BE2C (cell line): ENCODE data around the gene CALY.

Source experiments
- DNase-seq: peaks from one replicate; pipeline ENCODE4 v3.0.0-alpha.2; 2020
- H3K27me3 ChIP-seq: fragments of 250-450 bp; sonication (Bioruptor Pico); 2 replicates; pipeline ENCODE4 v1.5.1; 2020; ENCODE audit warnings: mild to moderate bottlenecking
- H3K36me3 ChIP-seq: fragments of 250-450 bp; sonication (Bioruptor Pico); 2 replicates; pipeline ENCODE4 v1.5.1; 2020; ENCODE audit warnings: mild to moderate bottlenecking
- H3K4me1 ChIP-seq: fragments of 250-450 bp; sonication (Bioruptor Pico); 2 replicates; pipeline ENCODE4 v1.5.1; 2020
- H3K4me3 ChIP-seq: 2 replicates; pipeline ENCODE4 v1.5.1; 2011; ENCODE audit warnings: low read depth, low read length
- H3K9me3 ChIP-seq: fragments of 250-450 bp; sonication (Bioruptor Pico); 2 replicates; pipeline ENCODE4 v1.5.1; 2020
- CTCF ChIP-seq: IDR thresholded peaks from 2 replicates; pipeline ENCODE4 v1.5.1; 2012; ENCODE audit warnings: mild to moderate bottlenecking, low read depth, low read length

Gene CALY

GRCh38 chr10:133282846-133283390, 53.8 kb downstream of the CALY start:
- peaks cover 18% of the 10 kb centered on the region for H3K36me3 ChIP-seq
- H3K4me3 ChIP-seq, result no peak overlapping the region
- no peaks in the 10 kb centered on the region for H3K4me1 ChIP-seq
- H3K27me3 ChIP-seq, result no peaks in the 10 kb centered on the region
- no peak for DNase-seq
- TF ChIP-seq CTCF, result no peak
- H3K9me3 ChIP-seq, result no peaks in the 10 kb centered on the region

- no peaks in the 10 kb centered on the region for H3K27me3 ChIP-seq
- H3K4me1 ChIP-seq, result no peaks in the 10 kb centered on the region
- H3K4me3 ChIP-seq, result no peak overlapping the region
- H3K9me3 ChIP-seq, result no peaks in the 10 kb centered on the region
- TF ChIP-seq CTCF, result no peak
- DNase-seq, result no peak
- peaks cover 18% of the 10 kb centered on the region for H3K36me3 ChIP-seq
Measured at GRCh38 chr10:133281628-133282372, 54.9 kb downstream of the CALY start.

- Histone ChIP-seq H3K4me1 (peaks cover 3% of the 10 kb centered on the region; the same call in 1 of the 2 replicates), H3K36me3 (peaks cover 18% of the 10 kb centered on the region), H3K27me3 (peaks cover 4% of the 10 kb centered on the region), H3K9me3 (no peaks in the 10 kb centered on the region), H3K4me3 (no peak overlapping the region)
- no peak for TF ChIP-seq CTCF
- DNase-seq, result no peak
Measured at GRCh38 chr10:133281084-133281483, 55.6 kb downstream of the CALY start.

GRCh38 chr10:133280391-133281059, 56.2 kb downstream of the CALY start:
- Histone ChIP-seq H3K4me1 (peaks cover 3% of the 10 kb centered on the region; the same call in 1 of the 2 replicates), H3K36me3 (peaks cover 18% of the 10 kb centered on the region), H3K4me3 (no peak overlapping the region), H3K9me3 (no peaks in the 10 kb centered on the region), H3K27me3 (peaks cover 10% of the 10 kb centered on the region)
- no peak for DNase-seq
- no peak for TF ChIP-seq CTCF

GRCh38 chr10:133279326-133280226, 57.1 kb downstream of the CALY start:
- no peaks in the 10 kb centered on the region for H3K9me3 ChIP-seq
- peaks cover 3% of the 10 kb centered on the region; the same call in 1 of the 2 replicates for H3K4me1 ChIP-seq
- no peak overlapping the region for H3K4me3 ChIP-seq
- H3K27me3 ChIP-seq, result peaks cover 18% of the 10 kb centered on the region
- peaks cover 9% of the 10 kb centered on the region for H3K36me3 ChIP-seq
- DNase-seq, result no peak
- no peak for TF ChIP-seq CTCF
